GM12891 (cell line): ENCODE results near the gene CMKLR1.

ENCODE experiments used
- DNase-seq: peaks from one replicate; pipeline ENCODE4 v3.0.0; 2011; ENCODE audit warnings: low spot score; ENCODE audit not compliant: insufficient read length
- FAIRE-seq: peaks from 2 replicates; lab custom pipeline; 2011; peaks lifted over from hg19 to GRCh38; lab: Jason Lieb, UNC
- PAX5 ChIP-seq: IDR thresholded peaks from 2 replicates; pipeline ENCODE4 v1.6.1; 2011; ENCODE audit warnings: low read length, moderate library complexity, mild to moderate bottlenecking; ENCODE audit not compliant: insufficient read depth, severe bottlenecking
- POLR2A ChIP-seq: IDR thresholded peaks from 2 replicates; pipeline ENCODE4 v1.6.1; 2011; ENCODE audit warnings: low read depth, low read length, control low read depth
- POLR2AphosphoS5 ChIP-seq: IDR thresholded peaks from 2 replicates; pipeline ENCODE4 v1.6.1; 2011; ENCODE audit warnings: low read depth, low read length, control low read depth
- POU2F2 ChIP-seq: IDR thresholded peaks from 2 replicates; pipeline ENCODE4 v1.6.1; 2011; ENCODE audit warnings: low read depth, mild to moderate bottlenecking, control low read depth, low read length, moderate library complexity
- SPI1 ChIP-seq: IDR thresholded peaks from 2 replicates; pipeline ENCODE4 v1.6.1; 2011; ENCODE audit warnings: low read depth, low read length, control low read depth
- TAF1 ChIP-seq: IDR thresholded peaks from 2 replicates; pipeline ENCODE4 v1.6.1; 2011; ENCODE audit warnings: low read depth, low read length, control low read depth

Gene CMKLR1

DNA sequence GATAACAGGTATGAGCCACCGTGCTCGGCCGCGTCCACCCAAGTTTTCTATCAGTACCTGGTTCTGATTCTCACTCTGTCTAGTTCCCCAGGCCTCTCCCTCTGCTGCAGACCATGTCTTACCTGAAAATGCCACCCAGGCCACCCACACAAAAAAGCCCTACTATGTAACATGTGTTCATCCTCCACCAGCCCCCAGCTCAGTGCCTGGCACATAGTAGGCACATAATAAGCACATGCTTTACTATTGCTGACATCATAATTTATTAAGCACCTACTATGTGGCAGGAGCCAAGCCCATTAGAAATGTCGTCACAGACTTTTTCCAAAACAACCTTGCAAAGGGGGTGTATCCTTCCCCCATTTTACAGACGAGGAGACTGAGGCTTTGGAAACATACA lies 37.8 kb downstream of the CMKLR1 start:
- no peak for DNase-seq
- TF ChIP-seq PAX5 (no peak), TAF1 (no peak), POLR2A (no peak), SPI1 (no peak), POLR2AphosphoS5 (no peak), POU2F2 (no peak)
- no peak for FAIRE-seq

DNA sequence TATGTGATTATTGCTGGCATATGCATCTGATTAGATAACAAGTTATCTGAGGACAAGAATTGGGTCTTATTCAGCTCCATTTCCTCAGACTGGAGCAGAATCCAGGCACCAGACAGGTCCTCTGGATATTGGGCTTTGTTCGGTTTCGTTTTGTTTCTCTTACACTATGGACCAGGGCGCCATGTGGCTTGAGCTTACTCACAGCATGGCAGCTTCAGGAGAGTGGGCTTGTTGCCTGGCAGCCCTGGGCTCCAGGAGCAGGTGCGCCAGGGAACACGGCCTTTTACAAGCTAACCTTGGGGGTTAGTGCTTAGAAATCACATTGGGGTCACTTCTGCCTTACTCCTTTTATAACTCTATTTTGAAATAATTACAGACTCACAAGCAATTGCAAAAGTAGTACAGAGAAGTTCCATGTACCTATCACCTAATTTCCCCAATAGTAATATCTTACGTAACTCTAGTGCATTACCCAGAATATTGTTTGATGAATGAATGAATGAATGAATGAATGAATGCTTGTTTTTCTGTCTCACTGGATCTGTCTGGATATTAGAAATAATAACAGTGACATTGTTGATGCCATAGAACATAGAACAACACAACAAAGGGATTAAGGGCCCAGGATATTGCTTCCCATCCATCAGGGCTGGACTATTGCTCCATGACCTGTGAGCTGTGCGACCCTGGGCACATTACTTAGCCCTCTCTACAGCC lies 39.0 kb downstream of the CMKLR1 start:
- no peak for TF ChIP-seq POU2F2
- TF ChIP-seq POLR2A: no peak
- TF ChIP-seq TAF1: no peak
- no peak for TF ChIP-seq PAX5
- TF ChIP-seq POLR2AphosphoS5: no peak
- TF ChIP-seq SPI1: no peak
- no peak for DNase-seq
- FAIRE-seq: no peak

GRCh38 chr12:108299516-108299915 lies 39.6 kb downstream of the CMKLR1 start:
- FAIRE-seq: no peak
- TF ChIP-seq POU2F2: no peak
- no peak for TF ChIP-seq POLR2A
- TF ChIP-seq SPI1: no peak
- no peak for TF ChIP-seq TAF1
- no peak for TF ChIP-seq POLR2AphosphoS5
- TF ChIP-seq PAX5: no peak
- no peak for DNase-seq

GRCh38 chr12:108298761-108299275 lies 40.3 kb downstream of the CMKLR1 start:
- TF ChIP-seq POU2F2 (no peak), SPI1 (no peak), POLR2A (no peak), PAX5 (no peak), TAF1 (no peak), POLR2AphosphoS5 (no peak)
- no peak for FAIRE-seq
- no peak for DNase-seq

- FAIRE-seq (peak; percentile 94), DNase-seq (no peak)
- TF ChIP-seq POU2F2 (no peak), POLR2AphosphoS5 (no peak), POLR2A (no peak), TAF1 (no peak), PAX5 (no peak), SPI1 (peak; percentile 89)
Observed at GRCh38 chr12:108297895-108298760, 41.0 kb downstream of the CMKLR1 start.

DNA sequence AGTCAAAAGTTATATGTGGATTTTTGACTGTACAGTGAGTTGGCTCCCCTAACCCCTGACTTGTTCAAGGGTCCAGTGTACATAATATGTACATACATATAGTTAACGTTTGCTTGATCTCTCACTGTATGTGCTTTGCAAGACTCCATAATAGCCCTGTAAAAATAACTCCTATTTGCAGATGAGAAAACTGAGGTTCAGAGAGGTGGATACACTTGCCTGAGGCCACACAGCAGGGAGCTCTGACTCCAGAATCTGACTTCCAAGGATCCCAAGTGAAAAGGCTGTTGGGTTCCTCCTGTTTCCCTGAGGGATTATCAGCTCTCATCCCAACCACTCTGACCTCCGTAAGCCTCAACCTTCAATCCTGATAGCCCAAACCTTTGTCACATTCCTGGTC lies 41.7 kb downstream of the CMKLR1 start:
- no peak for FAIRE-seq
- DNase-seq: no peak
- no peak for TF ChIP-seq POLR2AphosphoS5
- no peak for TF ChIP-seq SPI1
- no peak for TF ChIP-seq PAX5
- no peak for TF ChIP-seq POLR2A
- no peak for TF ChIP-seq TAF1
- TF ChIP-seq POU2F2: no peak

DNA sequence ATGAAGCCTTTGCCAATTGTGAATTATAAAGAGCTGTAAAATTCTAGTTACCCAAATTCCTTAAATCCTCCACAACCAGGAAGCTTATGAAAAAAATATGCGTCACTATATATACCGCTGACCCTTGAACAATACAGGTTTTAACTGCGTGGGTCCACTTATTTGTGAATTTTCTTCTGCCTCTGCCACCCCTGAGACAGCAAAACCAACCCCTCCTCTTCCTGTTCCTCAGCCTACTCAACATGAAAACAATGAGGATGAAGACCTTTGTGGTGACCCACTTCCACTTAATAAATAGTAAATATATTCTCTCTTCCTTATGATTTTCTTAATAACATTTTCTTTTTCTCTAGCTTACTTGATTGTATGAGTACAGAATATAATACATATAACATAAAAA lies 42.2 kb downstream of the CMKLR1 start:
- DNase-seq: no peak

DNA sequence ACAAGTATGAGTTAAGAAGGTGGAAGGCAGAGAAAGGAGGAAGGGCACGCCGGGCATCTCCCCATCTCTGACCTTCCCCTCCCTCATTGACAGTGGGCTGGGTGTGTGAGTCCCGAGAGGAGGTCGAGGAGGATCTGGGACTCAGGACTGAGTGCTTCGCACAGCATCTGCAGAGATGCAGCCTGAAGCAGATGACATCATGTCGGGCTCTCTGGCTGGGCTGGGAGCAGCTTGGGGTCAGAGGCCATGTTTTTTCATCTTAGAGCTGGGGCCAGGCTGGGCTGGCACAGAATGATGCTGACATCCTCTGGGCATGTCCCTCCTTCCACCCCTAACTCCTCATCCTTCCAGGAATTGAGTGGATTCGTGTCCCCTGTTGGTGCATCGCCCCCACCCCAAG lies 43.5 kb downstream of the CMKLR1 start:
- TF ChIP-seq PAX5 (no peak), TAF1 (no peak), POLR2AphosphoS5 (no peak), SPI1 (no peak), POU2F2 (no peak), POLR2A (no peak)
- FAIRE-seq (no peak), DNase-seq (no peak)

More for the DNA sequence above, 42.2 kb downstream of the CMKLR1 start:
- TF ChIP-seq TAF1: no peak
- TF ChIP-seq SPI1: 0 out of 2 replicates have a peak, but pooled peaks have one; percentile 20
- peak; percentile 23 for FAIRE-seq

- DNase-seq (no peak), FAIRE-seq (no peak)
Observed at GRCh38 chr12:108289350-108290161, 49.6 kb downstream of the CMKLR1 start.

More at GRCh38 chr12:108289350-108290161, 49.6 kb downstream of the CMKLR1 start:
- TF ChIP-seq POLR2AphosphoS5 (no peak), POU2F2 (no peak), SPI1 (no peak), PAX5 (no peak), TAF1 (no peak), POLR2A (no peak)
